GM12874 (cell line): Measurements from ENCODE around the gene GSX2.

Experiments used
- TF ChIP-seq, protein P1 (sequence below): IDR thresholded peaks from 2 replicates; pipeline ENCODE4 v1.5.1; 2011; ENCODE audit warnings: low read depth, mild to moderate bottlenecking, control low read depth, low read length, moderate library complexity; ENCODE audit not compliant: insufficient read depth

GSX2 gene

DNA sequence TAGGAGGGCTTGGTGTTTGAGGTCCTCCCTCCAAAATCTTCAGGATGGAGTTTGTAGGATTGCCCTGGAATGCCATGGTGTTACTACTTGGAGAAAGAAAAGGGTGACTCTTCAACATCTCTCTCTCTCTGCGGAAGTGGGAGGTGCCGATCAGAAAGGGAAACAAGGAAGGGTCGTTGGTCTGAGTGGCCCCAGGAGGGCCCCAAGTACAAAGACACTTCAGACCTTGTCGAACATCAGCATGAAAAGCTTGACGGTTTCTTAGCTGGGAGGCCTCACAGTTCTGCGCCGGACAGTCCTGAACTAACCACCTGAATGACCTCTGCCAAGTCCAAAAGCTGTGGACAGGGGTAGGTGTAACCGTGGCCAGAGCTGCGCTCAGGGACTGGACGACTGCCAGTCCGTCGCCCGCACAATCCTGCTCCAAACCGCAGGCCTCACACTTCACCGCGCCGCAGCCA lies 646 bp upstream of the GSX2 start:
- TF ChIP-seq, protein P1, sequence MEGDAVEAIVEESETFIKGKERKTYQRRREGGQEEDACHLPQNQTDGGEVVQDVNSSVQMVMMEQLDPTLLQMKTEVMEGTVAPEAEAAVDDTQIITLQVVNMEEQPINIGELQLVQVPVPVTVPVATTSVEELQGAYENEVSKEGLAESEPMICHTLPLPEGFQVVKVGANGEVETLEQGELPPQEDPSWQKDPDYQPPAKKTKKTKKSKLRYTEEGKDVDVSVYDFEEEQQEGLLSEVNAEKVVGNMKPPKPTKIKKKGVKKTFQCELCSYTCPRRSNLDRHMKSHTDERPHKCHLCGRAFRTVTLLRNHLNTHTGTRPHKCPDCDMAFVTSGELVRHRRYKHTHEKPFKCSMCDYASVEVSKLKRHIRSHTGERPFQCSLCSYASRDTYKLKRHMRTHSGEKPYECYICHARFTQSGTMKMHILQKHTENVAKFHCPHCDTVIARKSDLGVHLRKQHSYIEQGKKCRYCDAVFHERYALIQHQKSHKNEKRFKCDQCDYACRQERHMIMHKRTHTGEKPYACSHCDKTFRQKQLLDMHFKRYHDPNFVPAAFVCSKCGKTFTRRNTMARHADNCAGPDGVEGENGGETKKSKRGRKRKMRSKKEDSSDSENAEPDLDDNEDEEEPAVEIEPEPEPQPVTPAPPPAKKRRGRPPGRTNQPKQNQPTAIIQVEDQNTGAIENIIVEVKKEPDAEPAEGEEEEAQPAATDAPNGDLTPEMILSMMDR: no peak

DNA sequence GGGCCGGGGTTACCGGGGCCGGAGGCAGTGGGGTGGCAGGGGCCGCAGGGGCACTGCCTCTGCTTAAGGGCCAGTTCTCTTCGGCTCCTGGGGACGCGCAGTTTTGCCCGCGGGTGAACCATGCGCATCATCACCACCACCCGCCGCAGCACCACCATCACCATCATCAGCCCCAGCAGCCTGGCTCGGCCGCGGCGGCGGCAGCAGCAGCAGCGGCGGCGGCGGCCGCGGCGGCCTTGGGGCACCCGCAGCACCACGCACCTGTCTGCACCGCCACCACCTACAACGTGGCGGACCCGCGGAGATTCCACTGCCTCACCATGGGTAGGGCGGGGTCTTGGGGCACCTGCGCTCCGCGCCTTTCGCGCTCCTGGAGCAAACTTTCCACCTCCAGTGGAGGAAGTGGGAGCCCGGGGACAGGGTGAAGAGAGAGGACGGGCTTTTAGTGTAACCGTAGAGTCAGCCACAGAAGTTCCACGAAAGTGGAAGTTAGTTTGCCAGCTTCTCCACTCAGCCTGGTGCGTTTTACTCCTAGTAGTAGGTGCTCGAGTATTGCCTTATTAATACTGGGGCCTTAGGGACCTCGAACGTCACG lies 729 bp downstream of the GSX2 start:
- TF ChIP-seq, protein P1: no peak

DNA sequence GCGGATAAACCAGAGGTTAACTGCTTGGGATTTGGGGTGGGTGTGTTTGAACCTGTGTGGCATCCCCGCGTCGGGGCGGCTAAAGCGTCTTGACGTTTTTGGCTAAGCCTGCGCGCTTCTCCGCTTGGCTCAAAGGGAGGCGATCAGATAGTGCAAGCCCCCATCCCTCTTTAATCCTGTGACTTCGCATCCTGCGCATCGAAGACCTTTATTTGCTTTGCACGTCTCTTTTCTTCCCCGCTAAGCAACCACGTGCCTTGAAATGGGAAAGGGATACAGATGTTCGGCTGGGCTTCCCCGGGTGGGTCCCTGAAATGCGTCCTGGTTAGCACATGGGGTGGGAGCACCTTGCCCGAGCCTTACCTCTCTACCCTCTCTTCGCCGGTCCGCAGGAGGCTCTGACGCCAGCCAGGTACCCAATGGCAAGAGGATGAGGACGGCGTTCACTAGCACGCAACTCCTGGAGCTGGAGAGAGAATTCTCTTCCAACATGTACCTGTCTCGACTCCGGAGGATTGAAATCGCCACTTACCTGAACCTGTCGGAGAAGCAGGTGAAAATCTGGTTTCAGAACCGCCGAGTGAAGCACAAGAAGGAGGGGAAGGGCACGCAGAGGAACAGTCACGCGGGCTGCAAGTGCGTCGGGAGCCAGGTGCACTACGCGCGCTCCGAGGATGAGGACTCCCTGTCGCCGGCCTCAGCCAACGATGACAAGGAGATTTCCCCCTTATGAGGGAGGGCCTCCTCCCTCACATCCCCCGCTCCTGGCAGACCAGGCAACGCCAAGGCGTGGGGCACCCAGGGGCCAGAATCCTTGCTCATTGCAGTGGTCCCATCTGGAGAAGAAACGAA lies 1.5 kb downstream of the GSX2 start:
- TF ChIP-seq, protein P1: no peak

DNA sequence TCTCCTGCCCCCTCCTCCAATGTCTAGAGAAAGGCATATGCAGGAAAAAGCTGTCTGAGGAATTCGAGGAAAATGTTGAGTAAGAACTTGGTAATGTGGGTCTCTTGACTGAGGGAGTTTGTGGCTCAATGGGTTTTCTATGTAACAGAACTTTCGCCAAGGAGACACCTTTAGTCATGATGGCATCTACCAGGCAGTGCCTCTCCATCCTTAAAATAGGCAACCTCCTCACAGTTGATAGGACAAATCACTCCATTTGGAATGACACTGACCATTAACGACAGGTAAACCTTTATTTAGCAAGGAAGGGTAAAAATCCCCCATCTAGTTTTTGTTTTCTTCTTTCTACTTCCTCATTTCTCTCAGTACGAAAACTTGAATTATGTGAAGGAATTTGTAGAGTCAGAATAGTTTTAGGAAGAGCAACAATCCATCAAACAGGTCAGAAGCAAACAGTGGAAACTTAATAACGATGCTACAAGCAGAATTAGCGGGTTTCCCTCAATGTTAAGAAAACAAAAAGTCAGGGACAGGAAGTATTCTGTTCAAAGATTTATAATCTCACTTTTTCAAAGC lies 2.7 kb downstream of the GSX2 start:
- TF ChIP-seq, protein P1: no peak

DNA sequence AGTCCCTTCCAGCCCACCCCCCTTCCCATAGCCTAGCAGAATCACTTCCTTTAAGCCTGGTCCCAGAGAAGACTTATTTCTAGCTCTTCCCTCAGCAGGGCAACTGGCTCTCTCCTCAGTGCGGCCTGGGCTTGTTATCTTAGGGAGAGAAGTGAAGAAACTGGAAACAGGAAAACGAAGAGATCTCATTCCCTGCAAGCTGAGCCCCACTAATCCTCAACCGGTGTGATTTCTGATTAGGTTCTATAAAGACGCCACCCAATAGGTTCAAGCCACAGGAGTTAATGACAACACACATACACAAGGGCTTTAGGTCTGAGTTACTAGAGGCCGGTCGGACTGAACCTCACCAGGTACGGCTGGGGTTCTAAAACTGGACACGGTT lies 3.2 kb downstream of the GSX2 start:
- TF ChIP-seq, protein P1: no peak

DNA sequence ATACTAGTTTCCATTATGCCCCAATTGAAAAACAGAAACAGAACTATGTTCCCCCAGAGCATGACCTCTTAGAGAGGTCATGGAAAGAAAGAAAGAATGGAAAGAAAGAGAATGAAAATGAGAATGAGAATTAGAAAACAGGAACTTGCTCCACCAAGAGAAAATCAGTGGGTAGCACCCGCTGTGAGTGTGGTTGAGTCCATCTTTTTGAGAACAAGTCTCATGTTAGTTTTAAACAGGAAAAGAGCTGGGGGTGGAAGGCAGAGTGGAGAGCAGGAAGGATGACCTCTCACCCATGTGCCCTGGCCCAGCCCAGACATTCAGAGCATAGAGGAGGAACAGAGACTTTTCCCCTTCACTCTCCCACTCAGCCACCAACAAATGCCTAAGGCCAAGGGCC lies 4.9 kb downstream of the GSX2 start:
- TF ChIP-seq, protein P1: no peak

DNA sequence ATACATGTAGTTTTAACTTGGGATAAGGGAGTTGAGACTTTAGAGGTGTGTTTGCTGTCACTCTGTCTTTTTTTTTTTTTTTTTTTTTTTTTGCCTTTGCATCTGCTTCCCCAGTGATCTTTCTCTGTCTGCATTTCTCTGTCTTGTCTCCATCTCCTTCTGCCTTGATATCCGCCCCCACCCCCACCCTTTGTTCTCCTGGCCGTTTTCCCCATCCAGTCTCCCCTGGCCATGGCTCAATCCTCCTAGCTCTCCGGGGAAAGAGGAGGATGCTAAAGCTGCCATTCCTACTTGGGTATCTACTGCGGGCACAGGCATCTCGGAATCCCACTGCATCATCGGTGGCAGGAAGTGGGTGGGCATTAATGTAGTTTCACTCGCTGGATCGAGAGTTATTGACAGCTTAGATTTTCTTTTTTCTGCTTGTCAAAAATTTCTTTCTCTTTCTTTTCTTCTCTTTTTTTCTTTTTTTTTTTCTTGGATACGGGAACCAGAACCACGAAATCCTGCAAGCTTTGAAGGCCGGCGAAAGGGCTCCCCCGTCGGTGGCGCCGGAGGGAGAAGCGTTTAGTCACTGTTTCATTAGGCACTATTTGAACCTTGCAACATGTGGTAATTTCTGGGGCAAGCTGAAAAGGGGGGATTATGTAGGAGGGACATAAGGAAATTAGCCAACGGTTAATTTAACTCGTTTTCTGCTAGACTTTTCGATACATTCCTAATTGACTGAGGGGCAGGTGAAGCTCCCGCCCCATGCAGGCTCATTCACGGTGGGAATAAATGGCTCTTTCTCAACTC lies 8.2 kb downstream of the GSX2 start:
- TF ChIP-seq, protein P1: no peak
